Adipocyte (in vitro differentiated cells): Measurements from ENCODE around the gene TIMM17B.

ENCODE experiments used
- DNase-seq: peaks from one replicate; pipeline ENCODE4 v3.0.0-alpha.2; 2015; ENCODE audit warnings: low read depth
- H3K27me3 ChIP-seq: replicated peaks from 2 replicates; pipeline ENCODE4 v1.7.0; 2013; ENCODE audit warnings: mild to moderate bottlenecking, low read length, moderate library complexity; ENCODE audit not compliant: control insufficient read depth, insufficient read depth
- H3K36me3 ChIP-seq: 2 replicates; pipeline ENCODE4 v1.7.0; 2013; ENCODE audit warnings: low read length, mild to moderate bottlenecking, moderate library complexity; ENCODE audit not compliant: control insufficient read depth, insufficient read depth, severe bottlenecking
- H3K4me1 ChIP-seq: 2 replicates; pipeline ENCODE4 v1.7.0; 2013; ENCODE audit warnings: mild to moderate bottlenecking, low read length, moderate library complexity; ENCODE audit not compliant: control insufficient read depth, insufficient read depth
- H3K4me3 ChIP-seq: 2 replicates; pipeline ENCODE4 v1.7.0; 2013; ENCODE audit warnings: mild to moderate bottlenecking, low read length, moderate library complexity
- H3K9ac ChIP-seq: 2 replicates; pipeline ENCODE4 v1.7.0; 2013; ENCODE audit warnings: mild to moderate bottlenecking, low read length, moderate library complexity
- H3K9me3 ChIP-seq: 2 replicates; pipeline ENCODE4 v1.7.0; 2013; ENCODE audit warnings: mild to moderate bottlenecking, low read length, moderate library complexity; ENCODE audit not compliant: control insufficient read depth

TIMM17B gene

GRCh38 chrX:48934581-48935300 lies 37.2 kb upstream of the TIMM17B start:
- H3K4me1 ChIP-seq, result no peaks in the 10 kb centered on the region
- peaks cover 6% of the 10 kb centered on the region for H3K9me3 ChIP-seq
- peaks cover 6% of the 10 kb centered on the region for H3K27me3 ChIP-seq
- no peak overlapping the region for H3K9ac ChIP-seq
- no peak for DNase-seq
- no peak overlapping the region for H3K4me3 ChIP-seq
- H3K36me3 ChIP-seq, result peaks cover 36% of the 10 kb centered on the region

GRCh38 chrX:48933757-48934156 lies 36.2 kb upstream of the TIMM17B start:
- Histone ChIP-seq H3K9me3 (peaks cover 6% of the 10 kb centered on the region), H3K27me3 (no peaks in the 10 kb centered on the region), H3K9ac (no peak overlapping the region), H3K36me3 (peaks cover 28% of the 10 kb centered on the region), H3K4me3 (no peak overlapping the region), H3K4me1 (no peaks in the 10 kb centered on the region)
- no peak for DNase-seq

DNA sequence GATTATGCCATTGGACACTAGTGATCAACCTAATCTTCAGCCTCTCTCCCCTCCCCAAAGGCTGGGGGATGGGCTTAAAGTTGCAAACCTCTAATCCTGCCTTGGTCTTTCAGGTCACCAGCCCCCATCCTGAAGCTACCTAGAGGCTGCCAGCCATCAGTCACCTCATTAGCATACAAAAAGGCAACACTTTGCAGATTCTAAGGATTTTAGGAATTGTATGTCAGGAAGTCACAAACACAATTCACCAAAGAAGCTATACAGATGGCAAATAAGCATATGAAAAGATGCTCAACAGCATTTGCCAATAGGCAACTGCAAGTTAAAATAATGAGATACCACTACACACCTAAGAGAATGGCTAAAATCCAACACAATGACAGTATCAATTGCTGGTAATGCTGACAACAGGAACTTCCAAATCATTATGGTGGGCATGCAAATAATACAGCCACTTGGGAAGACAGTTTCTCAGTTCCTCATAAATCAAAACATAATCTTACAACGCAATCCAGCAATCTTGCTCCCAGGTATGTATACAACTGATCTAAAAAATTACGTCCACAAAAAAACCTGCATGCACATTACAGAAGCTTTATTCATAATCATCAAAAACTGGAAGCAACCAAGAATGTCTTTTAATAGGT lies 30.3 kb upstream of the TIMM17B start:
- H3K9ac ChIP-seq, result no peak overlapping the region
- H3K4me3 ChIP-seq, result no peak overlapping the region
- no peak for DNase-seq
- H3K27me3 ChIP-seq, result peaks cover 3% of the 10 kb centered on the region
- H3K4me1 ChIP-seq, result no peaks in the 10 kb centered on the region
- peaks cover 3% of the 10 kb centered on the region for H3K9me3 ChIP-seq
- peaks cover 40% of the 10 kb centered on the region for H3K36me3 ChIP-seq

GRCh38 chrX:48927123-48927522 lies 29.6 kb upstream of the TIMM17B start:
- no peak for DNase-seq
- no peaks in the 10 kb centered on the region for H3K9me3 ChIP-seq
- no peaks in the 10 kb centered on the region for H3K4me1 ChIP-seq
- H3K27me3 ChIP-seq, result peaks cover 3% of the 10 kb centered on the region
- H3K9ac ChIP-seq, result no peak overlapping the region
- no peak overlapping the region for H3K4me3 ChIP-seq
- H3K36me3 ChIP-seq, result peaks cover 44% of the 10 kb centered on the region

DNA sequence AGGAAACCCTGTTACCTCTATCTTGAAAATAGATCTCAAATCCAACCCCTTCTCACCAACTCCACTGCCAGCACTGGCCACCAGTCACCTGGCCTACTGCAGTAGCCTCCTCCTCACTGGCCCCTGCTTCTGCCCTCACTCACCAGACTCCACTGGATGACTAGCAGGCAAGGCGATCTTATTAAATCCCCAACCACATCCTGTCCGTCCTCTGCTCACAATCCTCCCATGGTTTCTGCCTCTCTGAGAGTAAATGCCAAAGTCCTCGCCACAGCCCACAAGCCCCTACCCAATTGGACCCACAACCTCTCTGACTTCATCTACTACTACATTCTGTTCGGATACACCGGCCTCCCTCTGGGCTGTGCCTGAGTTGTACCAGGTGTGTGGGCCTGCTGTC lies 26.7 kb upstream of the TIMM17B start:
- Histone ChIP-seq H3K9me3 (no peaks in the 10 kb centered on the region), H3K4me1 (peaks cover 12% of the 10 kb centered on the region), H3K9ac (no peak overlapping the region), H3K4me3 (no peak overlapping the region), H3K27me3 (peaks cover 3% of the 10 kb centered on the region), H3K36me3 (peaks cover 38% of the 10 kb centered on the region)
- DNase-seq, result no peak

DNA sequence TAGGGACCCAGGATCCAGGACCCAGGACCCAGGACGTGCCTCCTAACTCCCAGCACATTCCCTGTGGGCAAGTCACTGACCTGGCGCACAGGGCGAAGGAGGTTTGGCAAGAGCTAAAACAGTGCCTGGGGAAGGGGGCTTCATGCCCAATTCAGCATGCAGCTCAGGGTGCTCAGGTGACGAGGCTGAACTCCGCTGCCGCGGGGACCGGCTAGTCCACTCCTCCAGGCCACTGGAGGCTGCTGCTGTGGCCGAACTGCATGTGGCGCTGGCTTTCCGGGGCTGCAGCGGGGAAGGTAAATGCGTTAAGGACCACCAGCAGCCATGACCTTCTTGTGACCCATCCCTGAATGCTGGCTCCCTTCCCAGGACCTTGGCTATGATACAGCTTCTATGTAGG lies 26.2 kb upstream of the TIMM17B start:
- H3K4me3 ChIP-seq, result no peak overlapping the region
- H3K36me3 ChIP-seq, result peaks cover 38% of the 10 kb centered on the region
- no peak overlapping the region for H3K9ac ChIP-seq
- H3K9me3 ChIP-seq, result no peaks in the 10 kb centered on the region
- peaks cover 13% of the 10 kb centered on the region for H3K4me1 ChIP-seq
- DNase-seq, result no peak
- peaks cover 3% of the 10 kb centered on the region for H3K27me3 ChIP-seq

GRCh38 chrX:48920718-48921104 lies 23.1 kb upstream of the TIMM17B start:
- Histone ChIP-seq H3K36me3 (peaks cover 31% of the 10 kb centered on the region), H3K9me3 (no peaks in the 10 kb centered on the region), H3K4me1 (peaks cover 16% of the 10 kb centered on the region), H3K4me3 (no peak overlapping the region), H3K9ac (no peak overlapping the region), H3K27me3 (no peaks in the 10 kb centered on the region)
- DNase-seq, result no peak

DNA sequence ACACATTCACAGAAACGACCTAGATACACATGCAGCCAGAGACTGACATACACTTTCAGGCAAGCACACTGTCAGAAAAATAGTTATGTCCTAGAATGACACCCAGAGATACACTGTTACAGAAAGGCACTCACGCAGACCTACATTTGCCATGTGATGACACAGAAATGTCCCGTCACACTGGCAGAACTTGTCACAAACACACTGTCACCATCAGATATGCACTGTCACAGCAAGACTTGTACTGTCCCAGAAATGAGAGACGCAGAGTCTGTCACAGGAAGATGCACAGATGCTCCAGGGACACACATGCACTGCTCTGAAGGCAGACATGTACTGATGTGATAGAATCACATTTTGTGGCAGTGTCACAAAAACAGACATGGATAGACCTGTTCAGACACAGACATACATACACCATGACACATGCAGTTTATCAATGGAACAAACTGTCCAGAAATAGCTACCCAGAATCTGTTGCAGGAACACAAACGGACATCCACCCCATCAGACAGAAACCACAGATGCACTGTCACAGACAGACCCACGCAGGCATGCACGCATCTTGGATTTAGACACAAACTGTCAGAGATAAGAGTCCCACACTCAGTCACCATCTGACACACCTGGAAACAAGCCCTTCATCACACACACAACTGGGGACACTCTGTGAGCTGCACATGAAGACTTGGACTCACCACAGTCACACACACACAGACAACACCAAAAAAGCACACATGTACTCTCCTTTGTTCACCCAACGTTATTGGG lies 22.6 kb upstream of the TIMM17B start:
- Histone ChIP-seq H3K9me3 (no peaks in the 10 kb centered on the region), H3K36me3 (peaks cover 25% of the 10 kb centered on the region), H3K9ac (no peak overlapping the region), H3K27me3 (no peaks in the 10 kb centered on the region), H3K4me3 (no peak overlapping the region), H3K4me1 (peaks cover 16% of the 10 kb centered on the region)
- DNase-seq, result no peak

GRCh38 chrX:48919360-48919841 lies 21.8 kb upstream of the TIMM17B start:
- Histone ChIP-seq H3K9ac (peak overlapping the region; percentile 19), H3K9me3 (no peaks in the 10 kb centered on the region), H3K36me3 (peaks cover 23% of the 10 kb centered on the region), H3K4me3 (peak overlapping the region; percentile 67), H3K4me1 (peaks cover 16% of the 10 kb centered on the region), H3K27me3 (no peaks in the 10 kb centered on the region)
- no peak for DNase-seq

- H3K9me3 ChIP-seq, result no peaks in the 10 kb centered on the region
- peaks cover 16% of the 10 kb centered on the region for H3K4me1 ChIP-seq
- peak within 1 kb of the TSS; percentile 67 for H3K4me3 ChIP-seq
- peaks cover 18% of the 10 kb centered on the region for H3K36me3 ChIP-seq
- peak within 1 kb of the TSS; percentile 60 for H3K9ac ChIP-seq
- H3K27me3 ChIP-seq, result no peaks in the 10 kb centered on the region
- peak; percentile 81 for DNase-seq
These were observed 21.2 kb upstream of the TIMM17B start, which contains the start of gene PIM2 for GRCh38 chrX:48918643-48919340. TSS of gene PIM2 (minus strand) at chrX:48919024. CDS start at chrX:48918834, 190 bp downstream.

GRCh38 chrX:48918301-48918642 lies 20.7 kb upstream of the TIMM17B start:
- H3K4me1 ChIP-seq, result peaks cover 16% of the 10 kb centered on the region
- H3K36me3 ChIP-seq, result peaks cover 13% of the 10 kb centered on the region
- H3K4me3 ChIP-seq, result peak overlapping the region; percentile 67
- no peaks in the 10 kb centered on the region for H3K9me3 ChIP-seq
- no peak for DNase-seq
- peak overlapping the region; percentile 60 for H3K9ac ChIP-seq
- H3K27me3 ChIP-seq, result no peaks in the 10 kb centered on the region
